ENCODE results near the gene WDR45B.

- TF ChIP-seq CTCF (IDR thresholded peaks at IDR 0.05) = no peak
- no peak for TF ChIP-seq POLR2A (IDR thresholded peaks at IDR 0.05)
Observed at GRCh38 chr17:82613283-82614094, 34.8 kb downstream of the WDR45B start.

Measured in body of pancreas (tissue), 4 donors.